Fibroblast of the aortic adventitia (primary cell): ENCODE data around the gene NRXN3. TPM values are rescaled to one million over a fixed set of nuclear protein-coding genes. Genes with fewer than 3 reads are reported as not detected.

Source experiments
- DNase-seq: peaks from one replicate; pipeline ENCODE4 v3.0.0-alpha.2; 2010; ENCODE audit warnings: low read depth
- H3K4me3 ChIP-seq: 2 replicates; pipeline ENCODE4 v1.5.1; 2011; ENCODE audit warnings: low read depth, mild to moderate bottlenecking, control low read depth, low read length, moderate library complexity
- CTCF ChIP-seq: IDR thresholded peaks from 2 replicates; pipeline ENCODE4 v1.5.1; 2011; ENCODE audit warnings: mild to moderate bottlenecking, low read length, control low read depth, inconsistent platforms; ENCODE audit not compliant: insufficient read depth
- total RNA-seq: library from RNA; depleted of rRNA; stranded (reverse); fragments of >200 nt; gene quantifications from 2 replicates; pipeline ENCODE4 v1.2.3, GENCODE V29; 2012; ENCODE audit warnings: low replicate concordance

Gene NRXN3
- total RNA-seq, 1 donor, result 0.18 TPM

- DNase-seq, result no peak
- no peak overlapping the region for H3K4me3 ChIP-seq
- TF ChIP-seq CTCF, result no peak
Observed at GRCh38 chr14:78823516-78823915, 653.3 kb downstream of the NRXN3 start.

GRCh38 chr14:78829274-78829673, 659.1 kb downstream of the NRXN3 start:
- no peak for TF ChIP-seq CTCF
- DNase-seq, result no peak
- no peak overlapping the region for H3K4me3 ChIP-seq

- no peak overlapping the region for H3K4me3 ChIP-seq
- no peak for TF ChIP-seq CTCF
- DNase-seq, result no peak
Observed at GRCh38 chr14:78834766-78835451, 664.7 kb downstream of the NRXN3 start.

GRCh38 chr14:78835909-78836308, 665.7 kb downstream of the NRXN3 start:
- no peak for TF ChIP-seq CTCF
- H3K4me3 ChIP-seq, result no peak overlapping the region
- no peak for DNase-seq

GRCh38 chr14:78836777-78837176, 666.6 kb downstream of the NRXN3 start:
- H3K4me3 ChIP-seq, result no peak overlapping the region
- peak; percentile 52 for DNase-seq
- TF ChIP-seq CTCF, result peak; percentile 28

- no peak for TF ChIP-seq CTCF
- no peak overlapping the region for H3K4me3 ChIP-seq
- no peak for DNase-seq
Observed at GRCh38 chr14:78838959-78839358, 668.8 kb downstream of the NRXN3 start.

GRCh38 chr14:78840898-78841297, 670.7 kb downstream of the NRXN3 start:
- no peak overlapping the region for H3K4me3 ChIP-seq
- no peak for TF ChIP-seq CTCF
- no peak for DNase-seq
